ENCODE results near the gene AKNAD1. TPM values are rescaled to one million over a fixed set of nuclear protein-coding genes. Genes with fewer than 3 reads are reported as not detected.

Gene AKNAD1
- total RNA-seq, 1 experiment from 2014 or later: 0.54 TPM

DNA sequence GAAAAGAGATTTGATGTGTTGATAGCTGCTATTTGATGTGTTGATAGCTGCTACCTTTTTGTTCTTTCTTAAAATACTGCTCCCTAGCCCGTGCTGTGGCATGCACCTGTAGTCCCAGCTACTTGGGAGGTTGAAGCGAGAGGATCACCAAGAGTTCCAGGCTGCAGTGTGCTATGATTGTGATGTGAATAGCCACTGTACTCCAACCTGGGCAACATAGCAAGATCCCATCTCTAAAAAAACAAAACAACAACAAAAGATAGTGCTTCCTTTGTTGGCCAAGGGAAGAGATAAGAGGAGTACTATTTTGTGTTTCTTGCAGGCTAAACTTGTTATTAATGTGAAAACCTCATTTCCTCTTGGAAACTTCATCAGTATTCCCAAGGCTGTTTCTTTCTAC lies 25.9 kb upstream of the AKNAD1 start:
- CTCF ChIA-PET: no interaction called here
- Histone ChIP-seq H3K36me3 (ENCODE audit: insufficient read depth, low read length, poor library complexity, severe bottlenecking) (peaks cover 4% of the 10 kb centered on the region), H3K27me3 (replicated peaks; ENCODE audit: insufficient read depth, low read depth, low read length, poor library complexity) (no peaks in the 10 kb centered on the region), H3K9me3 (ENCODE audit: low read depth, low read length, poor library complexity, severe bottlenecking) (no peaks in the 10 kb centered on the region), H3K4me1 (ENCODE audit: insufficient read depth, low read length, poor library complexity, severe bottlenecking) (peaks cover 16% of the 10 kb centered on the region), H3K4me3 (ENCODE audit: low read depth, low read length, poor library complexity, severe bottlenecking) (no peak overlapping the region), H3K27ac (ENCODE audit: low read depth, low read length, poor library complexity, severe bottlenecking) (no peak overlapping the region)
- BruUV-seq (replicated peaks): no TSS peak
- TF ChIP-seq, protein P1, sequence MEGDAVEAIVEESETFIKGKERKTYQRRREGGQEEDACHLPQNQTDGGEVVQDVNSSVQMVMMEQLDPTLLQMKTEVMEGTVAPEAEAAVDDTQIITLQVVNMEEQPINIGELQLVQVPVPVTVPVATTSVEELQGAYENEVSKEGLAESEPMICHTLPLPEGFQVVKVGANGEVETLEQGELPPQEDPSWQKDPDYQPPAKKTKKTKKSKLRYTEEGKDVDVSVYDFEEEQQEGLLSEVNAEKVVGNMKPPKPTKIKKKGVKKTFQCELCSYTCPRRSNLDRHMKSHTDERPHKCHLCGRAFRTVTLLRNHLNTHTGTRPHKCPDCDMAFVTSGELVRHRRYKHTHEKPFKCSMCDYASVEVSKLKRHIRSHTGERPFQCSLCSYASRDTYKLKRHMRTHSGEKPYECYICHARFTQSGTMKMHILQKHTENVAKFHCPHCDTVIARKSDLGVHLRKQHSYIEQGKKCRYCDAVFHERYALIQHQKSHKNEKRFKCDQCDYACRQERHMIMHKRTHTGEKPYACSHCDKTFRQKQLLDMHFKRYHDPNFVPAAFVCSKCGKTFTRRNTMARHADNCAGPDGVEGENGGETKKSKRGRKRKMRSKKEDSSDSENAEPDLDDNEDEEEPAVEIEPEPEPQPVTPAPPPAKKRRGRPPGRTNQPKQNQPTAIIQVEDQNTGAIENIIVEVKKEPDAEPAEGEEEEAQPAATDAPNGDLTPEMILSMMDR (conservative IDR thresholded peaks at IDR 0.05; ENCODE audit: low read depth, low read length): no peak
- DNase-seq (ENCODE audit: low spot score): no peak
- POLR2A ChIA-PET (ENCODE audit: low non-redundant PET): no interaction called here
- intact Hi-C loops (cut with micrococcal nuclease; ENCODE audit: unreplicated experiment): no loop called here

DNA sequence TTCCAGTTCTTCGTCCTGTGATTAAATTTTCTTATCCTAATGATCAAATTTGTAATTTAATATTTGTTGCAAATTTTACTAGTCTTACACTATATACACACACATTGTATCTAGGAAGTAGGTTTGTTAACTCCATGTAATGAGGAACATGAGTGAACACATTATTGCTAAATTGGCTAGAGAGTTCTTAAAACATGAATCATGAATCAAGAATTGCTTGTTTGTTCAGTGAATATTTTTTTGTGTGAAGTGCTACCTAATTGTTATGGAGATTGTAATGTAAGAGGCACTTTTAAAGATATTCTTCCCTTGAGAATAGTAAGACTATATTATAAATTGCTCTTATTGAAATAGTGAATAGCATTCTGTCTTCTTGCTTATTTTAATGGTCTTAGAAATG lies 24.5 kb upstream of the AKNAD1 start:
- ChIA-PET CTCF (no interaction called here), POLR2A (ENCODE audit: low non-redundant PET) (no interaction called here)
- Histone ChIP-seq H3K4me1 (ENCODE audit: insufficient read depth, low read length, poor library complexity, severe bottlenecking) (peaks cover 16% of the 10 kb centered on the region), H3K9me3 (ENCODE audit: low read depth, low read length, poor library complexity, severe bottlenecking) (no peaks in the 10 kb centered on the region), H3K27ac (ENCODE audit: low read depth, low read length, poor library complexity, severe bottlenecking) (no peak overlapping the region), H3K27me3 (replicated peaks; ENCODE audit: insufficient read depth, low read depth, low read length, poor library complexity) (no peaks in the 10 kb centered on the region), H3K36me3 (ENCODE audit: insufficient read depth, low read length, poor library complexity, severe bottlenecking) (peaks cover 4% of the 10 kb centered on the region), H3K4me3 (ENCODE audit: low read depth, low read length, poor library complexity, severe bottlenecking) (no peak overlapping the region)
- no peak for TF ChIP-seq EZH2 (IDR thresholded peaks at IDR 0.05; ENCODE audit: borderline replicate concordance, low read depth, low read length, poor library complexity, severe bottlenecking)
- TF ChIP-seq, protein P1 (conservative IDR thresholded peaks at IDR 0.05; ENCODE audit: low read depth, low read length): no peak
- no peak for DNase-seq (ENCODE audit: low spot score)
- intact Hi-C loops (cut with micrococcal nuclease; ENCODE audit: unreplicated experiment): no loop called here
- no TSS peak for BruUV-seq (replicated peaks)

DNA sequence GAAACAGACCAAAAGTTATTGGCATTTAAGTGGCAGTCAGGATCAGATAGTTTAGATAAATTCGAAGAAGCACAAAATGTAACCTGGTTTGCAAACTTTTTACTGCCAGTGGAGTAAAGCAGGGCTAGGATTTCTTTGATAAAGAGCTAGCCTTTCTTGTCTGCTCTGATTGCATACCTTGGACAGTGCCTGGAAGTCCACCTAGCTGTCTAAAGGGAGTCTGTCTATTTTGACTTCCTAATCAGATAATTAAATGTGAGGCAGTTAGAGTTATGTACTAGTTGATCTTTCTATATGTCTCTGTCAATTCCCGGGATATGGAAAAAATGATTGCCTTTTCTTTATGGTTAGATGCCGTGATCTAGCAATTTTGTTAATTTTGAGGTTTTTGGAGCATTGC lies 24.0 kb upstream of the AKNAD1 start:
- Histone ChIP-seq H3K27me3 (replicated peaks; ENCODE audit: insufficient read depth, low read depth, low read length, poor library complexity) (no peaks in the 10 kb centered on the region), H3K4me3 (ENCODE audit: low read depth, low read length, poor library complexity, severe bottlenecking) (no peak overlapping the region), H3K27ac (ENCODE audit: low read depth, low read length, poor library complexity, severe bottlenecking) (no peak overlapping the region), H3K4me1 (ENCODE audit: insufficient read depth, low read length, poor library complexity, severe bottlenecking) (peaks cover 16% of the 10 kb centered on the region), H3K9me3 (ENCODE audit: low read depth, low read length, poor library complexity, severe bottlenecking) (no peaks in the 10 kb centered on the region), H3K36me3 (ENCODE audit: insufficient read depth, low read length, poor library complexity, severe bottlenecking) (peaks cover 4% of the 10 kb centered on the region)
- BruUV-seq (replicated peaks): no TSS peak
- TF ChIP-seq EZH2 (IDR thresholded peaks at IDR 0.05; ENCODE audit: borderline replicate concordance, low read depth, low read length, poor library complexity, severe bottlenecking): no peak
- TF ChIP-seq, protein P1 (conservative IDR thresholded peaks at IDR 0.05; ENCODE audit: low read depth, low read length): no peak
- ChIA-PET POLR2A (ENCODE audit: low non-redundant PET) (no interaction called here), CTCF (no interaction called here)
- no peak for DNase-seq (ENCODE audit: low spot score)
- intact Hi-C loops (cut with micrococcal nuclease; ENCODE audit: unreplicated experiment): no loop called here
